ENCODE data around the gene MYBBP1A.

DNA sequence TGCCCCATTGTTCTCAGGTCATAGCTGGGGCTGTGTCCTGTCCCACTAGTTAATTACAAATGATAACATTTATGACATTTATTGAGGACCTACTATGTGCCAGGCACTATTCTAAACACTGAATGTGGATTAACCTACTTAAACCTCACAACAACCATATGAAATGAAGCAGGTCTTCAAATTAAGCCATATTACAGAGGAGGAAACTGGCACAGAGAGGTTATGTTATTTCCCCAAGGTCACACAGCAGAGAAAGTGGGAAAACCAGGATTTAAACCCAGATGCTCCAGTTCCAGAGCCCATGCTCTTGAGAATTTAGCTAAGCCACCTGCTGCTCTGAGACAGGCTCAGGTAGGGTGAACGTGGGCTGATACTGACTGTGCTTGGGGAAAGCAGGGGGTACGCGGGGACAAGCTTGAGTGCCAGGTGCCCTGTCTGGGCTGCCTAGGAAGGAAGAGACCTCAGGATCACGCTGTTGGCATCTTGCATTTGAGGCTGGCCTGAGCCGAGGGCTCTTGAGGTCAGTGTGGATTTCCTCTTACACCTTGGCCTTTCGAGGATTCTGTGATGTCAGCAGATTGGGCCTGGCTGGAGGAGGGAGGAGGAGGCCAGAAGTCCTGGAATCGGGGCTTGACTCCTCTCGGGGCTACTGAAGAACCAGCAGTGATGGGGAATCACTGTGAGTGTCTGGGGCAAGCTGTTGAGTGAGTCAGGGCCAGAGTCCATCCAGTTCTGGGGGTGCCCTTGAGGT, 47.6 kb downstream of the MYBBP1A start:
- TF ChIP-seq, protein P1, sequence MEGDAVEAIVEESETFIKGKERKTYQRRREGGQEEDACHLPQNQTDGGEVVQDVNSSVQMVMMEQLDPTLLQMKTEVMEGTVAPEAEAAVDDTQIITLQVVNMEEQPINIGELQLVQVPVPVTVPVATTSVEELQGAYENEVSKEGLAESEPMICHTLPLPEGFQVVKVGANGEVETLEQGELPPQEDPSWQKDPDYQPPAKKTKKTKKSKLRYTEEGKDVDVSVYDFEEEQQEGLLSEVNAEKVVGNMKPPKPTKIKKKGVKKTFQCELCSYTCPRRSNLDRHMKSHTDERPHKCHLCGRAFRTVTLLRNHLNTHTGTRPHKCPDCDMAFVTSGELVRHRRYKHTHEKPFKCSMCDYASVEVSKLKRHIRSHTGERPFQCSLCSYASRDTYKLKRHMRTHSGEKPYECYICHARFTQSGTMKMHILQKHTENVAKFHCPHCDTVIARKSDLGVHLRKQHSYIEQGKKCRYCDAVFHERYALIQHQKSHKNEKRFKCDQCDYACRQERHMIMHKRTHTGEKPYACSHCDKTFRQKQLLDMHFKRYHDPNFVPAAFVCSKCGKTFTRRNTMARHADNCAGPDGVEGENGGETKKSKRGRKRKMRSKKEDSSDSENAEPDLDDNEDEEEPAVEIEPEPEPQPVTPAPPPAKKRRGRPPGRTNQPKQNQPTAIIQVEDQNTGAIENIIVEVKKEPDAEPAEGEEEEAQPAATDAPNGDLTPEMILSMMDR (conservative IDR thresholded peaks at IDR 0.05; ENCODE audit: low read depth, low read length): no peak
- TF ChIP-seq EZH2 (IDR thresholded peaks at IDR 0.05; ENCODE audit: low read length, unreplicated experiment): no peak
- TF ChIP-seq EZH2phosphoT487 (IDR thresholded peaks at IDR 0.05; ENCODE audit: borderline replicate concordance, low read length): no peak
